Measurements from ENCODE around the gene MPV17. TPM values are rescaled to one million over a fixed set of nuclear protein-coding genes. Genes with fewer than 3 reads are reported as not detected.

The MPV17 gene
- total RNA-seq, 1 experiment from 2014 or later = 126 TPM

DNA sequence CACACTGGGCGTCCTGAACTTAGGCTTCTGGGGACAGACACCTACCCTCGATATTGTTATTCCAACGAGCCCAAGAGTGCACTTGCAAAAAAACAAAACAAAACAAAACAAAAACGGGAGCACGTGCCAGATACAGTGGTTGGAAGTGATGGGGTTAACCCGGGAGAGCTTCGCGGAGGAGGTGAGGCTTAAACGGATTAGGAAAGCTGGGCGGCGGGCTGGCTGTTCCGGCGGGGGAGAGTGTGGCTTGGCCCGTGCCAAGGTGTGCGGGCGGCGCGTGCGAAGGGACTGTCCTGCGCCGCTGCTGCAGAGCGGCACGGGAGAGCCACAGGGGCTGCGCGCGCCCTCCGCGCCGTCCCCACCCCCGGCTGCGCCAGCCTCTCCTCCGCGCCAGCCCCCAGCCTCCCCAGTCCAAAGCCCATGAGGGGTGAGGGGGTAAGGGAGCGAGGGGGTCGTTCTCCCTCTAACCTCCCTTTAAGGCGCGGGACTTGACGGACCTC lies 58.6 kb downstream of the MPV17 start:
- Histone ChIP-seq H3K9me3 (ENCODE audit: low read length) (no peaks in the 10 kb centered on the region), H4K20me1 (ENCODE audit: insufficient read depth, low read depth, low read length) (peaks cover 5% of the 10 kb centered on the region; the same call in 1 of the 2 replicates), H3K27me3 (ENCODE audit: low read length) (0 out of 2 replicates have a peak, but pooled peaks cover 2% of the 10 kb centered on the region), H3K9me2 (replicated peaks; ENCODE audit: insufficient read depth, low read length) (no peaks in the 10 kb centered on the region), H3K36me3 (ENCODE audit: insufficient read depth, low read length) (no peaks in the 10 kb centered on the region), H3K4me3 (ENCODE audit: low read length) (no peak overlapping the region), H3K79me2 (ENCODE audit: low read length) (no peaks in the 10 kb centered on the region), H3K27ac (ENCODE audit: low read length) (no peak overlapping the region), H3K4me2 (ENCODE audit: low read depth, low read length, poor library complexity, severe bottlenecking) (peak overlapping the region; percentile 4), H2AFZ (ENCODE audit: low read length) (no peak overlapping the region), H3K4me1 (ENCODE audit: low read length) (peaks cover 19% of the 10 kb centered on the region), H3K9ac (ENCODE audit: low read length) (no peak overlapping the region)
- no peak for DNase-seq

DNA sequence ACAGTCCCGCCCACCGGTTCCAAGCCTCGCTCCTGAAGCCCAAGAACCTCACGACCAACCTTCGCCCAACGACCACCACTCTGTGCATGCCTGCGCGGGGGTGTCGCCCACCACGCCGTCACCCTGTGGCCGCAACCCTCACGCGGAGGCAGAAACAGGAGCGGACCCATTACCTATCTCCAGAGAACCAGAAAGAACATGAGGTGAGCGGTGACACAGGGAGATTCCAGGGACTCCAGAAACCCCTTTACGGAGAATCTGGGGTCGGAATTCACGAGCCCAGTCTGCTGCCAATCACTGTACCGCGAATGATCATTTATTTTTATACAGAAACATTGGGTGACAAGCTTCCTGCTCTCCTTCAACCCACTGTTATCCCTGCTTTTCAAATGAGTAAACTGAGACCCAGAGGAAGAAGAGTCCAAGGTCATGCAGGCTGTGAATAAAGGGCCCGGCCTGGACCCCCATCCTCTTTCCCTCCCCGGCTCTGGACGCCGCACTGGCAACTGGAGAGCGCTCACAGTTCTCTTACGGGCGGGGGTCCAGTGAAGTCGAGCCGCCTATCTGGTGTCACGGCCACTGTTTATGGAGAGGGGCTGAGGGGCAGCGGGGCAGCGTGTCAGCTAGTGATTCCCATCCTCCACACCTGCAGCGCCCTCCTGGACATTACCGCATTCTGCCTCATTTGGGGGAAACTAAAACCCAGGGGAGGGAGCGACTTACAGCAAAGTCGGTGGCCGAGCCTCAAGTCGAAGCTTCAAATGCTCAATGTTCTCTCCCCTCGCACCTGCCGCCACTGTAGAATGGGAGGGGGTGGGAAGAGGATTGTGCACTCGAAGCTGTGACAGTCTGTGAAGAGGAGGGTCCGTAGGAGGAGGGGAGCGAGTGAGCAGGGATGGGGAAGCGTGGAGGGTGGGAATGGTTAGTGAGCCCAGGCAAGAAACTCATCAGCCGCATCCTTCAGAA lies 59.3 kb downstream of the MPV17 start:
- 0 out of 2 replicates have a peak overlapping the region, but pooled peaks have one; percentile 88 for H2AFZ ChIP-seq (ENCODE audit: low read length)
- H3K9ac ChIP-seq (ENCODE audit: low read length) = peak overlapping the region; percentile 56; the same call in 1 of the 2 replicates
- H4K20me1 ChIP-seq (ENCODE audit: insufficient read depth, low read depth, low read length) = peaks cover 5% of the 10 kb centered on the region; the same call in 1 of the 2 replicates
- peaks cover 19% of the 10 kb centered on the region for H3K4me1 ChIP-seq (ENCODE audit: low read length)
- no peaks in the 10 kb centered on the region for H3K36me3 ChIP-seq (ENCODE audit: insufficient read depth, low read length)
- peak overlapping the region; percentile 75; the same call in 1 of the 2 replicates for H3K4me3 ChIP-seq (ENCODE audit: low read length)
- no peaks in the 10 kb centered on the region for H3K79me2 ChIP-seq (ENCODE audit: low read length)
- H3K27ac ChIP-seq (ENCODE audit: low read length) = no peak overlapping the region
- H3K9me2 ChIP-seq (replicated peaks; ENCODE audit: insufficient read depth, low read length) = no peaks in the 10 kb centered on the region
- H3K27me3 ChIP-seq (ENCODE audit: low read length) = 0 out of 2 replicates have a peak, but pooled peaks cover 2% of the 10 kb centered on the region
- H3K9me3 ChIP-seq (ENCODE audit: low read length) = no peaks in the 10 kb centered on the region
- H3K4me2 ChIP-seq (ENCODE audit: low read depth, low read length, poor library complexity, severe bottlenecking) = peak overlapping the region; percentile 88
- DNase-seq = no peak

GRCh38 chr2:27262379-27263286 lies 60.3 kb downstream of the MPV17 start, which contains the start of gene SLC30A3:
Gene SLC30A3, minus strand, starts transcription at chr2:27263047. Its CDS starts 141 bp downstream, at chr2:27262906.
- H3K9ac ChIP-seq (ENCODE audit: low read length) = peak within 1 kb of the TSS; percentile 56
- H3K79me2 ChIP-seq (ENCODE audit: low read length) = no peaks in the 10 kb centered on the region

DNA sequence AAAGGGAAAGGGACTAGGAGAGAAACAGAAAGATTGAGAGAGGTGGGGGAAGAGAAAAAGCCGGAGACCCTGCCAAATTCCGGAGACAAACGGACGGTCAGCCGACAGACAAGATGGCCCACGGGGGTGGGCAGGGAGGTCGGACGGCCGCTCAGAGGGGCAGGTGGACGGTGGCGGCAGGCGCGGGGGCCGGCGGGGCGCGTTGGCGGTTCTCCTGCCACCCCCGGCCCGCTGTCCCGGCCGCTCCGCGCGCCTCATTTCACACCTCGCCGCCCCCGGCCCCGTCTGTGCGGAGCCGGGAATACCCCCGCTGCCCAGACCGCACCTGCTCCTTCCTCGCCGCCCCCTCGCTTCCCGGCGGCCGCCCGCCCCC lies 61.0 kb downstream of the MPV17 start:
- H3K36me3 ChIP-seq (ENCODE audit: insufficient read depth, low read length) = no peaks in the 10 kb centered on the region

More at GRCh38 chr2:27262379-27263286, 60.3 kb downstream of the MPV17 start, which contains the start of gene SLC30A3:
- Histone ChIP-seq H3K4me2 (ENCODE audit: low read depth, low read length, poor library complexity, severe bottlenecking) (peak within 1 kb of the TSS; percentile 88), H4K20me1 (ENCODE audit: insufficient read depth, low read depth, low read length) (peaks cover 5% of the 10 kb centered on the region; the same call in 1 of the 2 replicates), H3K4me1 (ENCODE audit: low read length) (peaks cover 19% of the 10 kb centered on the region), H3K9me2 (replicated peaks; ENCODE audit: insufficient read depth, low read length) (no peaks in the 10 kb centered on the region), H2AFZ (ENCODE audit: low read length) (peak within 1 kb of the TSS; percentile 88), H3K27ac (ENCODE audit: low read length) (no peak within 1 kb of the TSS), H3K4me3 (ENCODE audit: low read length) (peak within 1 kb of the TSS; percentile 75), H3K27me3 (ENCODE audit: low read length) (0 out of 2 replicates have a peak, but pooled peaks cover 2% of the 10 kb centered on the region), H3K36me3 (ENCODE audit: insufficient read depth, low read length) (no peaks in the 10 kb centered on the region), H3K9me3 (ENCODE audit: low read length) (no peaks in the 10 kb centered on the region)
- DNase-seq = peak; percentile 86

GRCh38 chr2:27261241-27261925 lies 61.5 kb downstream of the MPV17 start:
- no peaks in the 10 kb centered on the region for H3K79me2 ChIP-seq (ENCODE audit: low read length)
- H3K27ac ChIP-seq (ENCODE audit: low read length) = no peak overlapping the region
- no peaks in the 10 kb centered on the region for H3K9me2 ChIP-seq (replicated peaks; ENCODE audit: insufficient read depth, low read length)
- H3K27me3 ChIP-seq (ENCODE audit: low read length) = 0 out of 2 replicates have a peak, but pooled peaks cover 2% of the 10 kb centered on the region
- no peaks in the 10 kb centered on the region for H3K36me3 ChIP-seq (ENCODE audit: insufficient read depth, low read length)
- no peaks in the 10 kb centered on the region for H3K9me3 ChIP-seq (ENCODE audit: low read length)
- H3K4me1 ChIP-seq (ENCODE audit: low read length) = peaks cover 19% of the 10 kb centered on the region
- H4K20me1 ChIP-seq (ENCODE audit: insufficient read depth, low read depth, low read length) = peaks cover 5% of the 10 kb centered on the region; the same call in 1 of the 2 replicates
- no peak overlapping the region for H3K4me3 ChIP-seq (ENCODE audit: low read length)
- H2AFZ ChIP-seq (ENCODE audit: low read length) = no peak overlapping the region
- no peak overlapping the region for H3K9ac ChIP-seq (ENCODE audit: low read length)
- DNase-seq = no peak
- no peak overlapping the region for H3K4me2 ChIP-seq (ENCODE audit: low read depth, low read length, poor library complexity, severe bottlenecking)

More for the DNA sequence above, 61.0 kb downstream of the MPV17 start:
- peaks cover 19% of the 10 kb centered on the region for H3K4me1 ChIP-seq (ENCODE audit: low read length)
- no peak overlapping the region for H2AFZ ChIP-seq (ENCODE audit: low read length)
- H3K27me3 ChIP-seq (ENCODE audit: low read length) = 0 out of 2 replicates have a peak, but pooled peaks cover 2% of the 10 kb centered on the region
- no peak overlapping the region for H3K27ac ChIP-seq (ENCODE audit: low read length)
- peak overlapping the region; percentile 88 for H3K4me2 ChIP-seq (ENCODE audit: low read depth, low read length, poor library complexity, severe bottlenecking)
- peaks cover 5% of the 10 kb centered on the region; the same call in 1 of the 2 replicates for H4K20me1 ChIP-seq (ENCODE audit: insufficient read depth, low read depth, low read length)
- H3K4me3 ChIP-seq (ENCODE audit: low read length) = peak overlapping the region; percentile 75; the same call in 1 of the 2 replicates
- H3K9me2 ChIP-seq (replicated peaks; ENCODE audit: insufficient read depth, low read length) = no peaks in the 10 kb centered on the region
- no peaks in the 10 kb centered on the region for H3K79me2 ChIP-seq (ENCODE audit: low read length)
- H3K9ac ChIP-seq (ENCODE audit: low read length) = no peak overlapping the region
- H3K9me3 ChIP-seq (ENCODE audit: low read length) = no peaks in the 10 kb centered on the region
- DNase-seq = no peak

Other genes starting within 250 kb of the MPV17 start
- gene EMILIN1, start 244.5 kb downstream of the MPV17 start, total RNA-seq (2014; rRNA removed; shearing (Covaris generic); ENCODE audit: low replicate concordance) = 0.47 TPM in 1 of 2 replicates, not detected in the other
- gene KHK, start 236.3 kb downstream of the MPV17 start, total RNA-seq (2014; rRNA removed; shearing (Covaris generic); ENCODE audit: low replicate concordance) = 3.5 and 4.1 TPM in 2 replicates
- gene CGREF1, start 204.0 kb downstream of the MPV17 start, total RNA-seq (2014; rRNA removed; shearing (Covaris generic); ENCODE audit: low replicate concordance) = not detected in 2 replicates
- 1.4 and 2.4 TPM in 2 replicates for gene ABHD1, start 199.3 kb downstream of the MPV17 start, total RNA-seq (2014; rRNA removed; shearing (Covaris generic); ENCODE audit: low replicate concordance)
- 65.7 and 81.4 TPM in 2 replicates for gene PREB, start 188.5 kb downstream of the MPV17 start, total RNA-seq (2014; rRNA removed; shearing (Covaris generic); ENCODE audit: low replicate concordance)
- not detected in 2 replicates for gene PRR30, start 183.7 kb downstream of the MPV17 start, total RNA-seq (2014; rRNA removed; shearing (Covaris generic); ENCODE audit: low replicate concordance)
- not detected in 2 replicates for gene TCF23, start 174.1 kb downstream of the MPV17 start, total RNA-seq (2014; rRNA removed; shearing (Covaris generic); ENCODE audit: low replicate concordance)
- gene ATRAID, start 111.1 kb downstream of the MPV17 start, total RNA-seq (2014; rRNA removed; shearing (Covaris generic); ENCODE audit: low replicate concordance) = 125 and 167 TPM in 2 replicates
- 23.7 and 38.4 TPM in 2 replicates for gene SLC5A6, start 110.8 kb downstream of the MPV17 start, total RNA-seq (2014; rRNA removed; shearing (Covaris generic); ENCODE audit: low replicate concordance)
- gene CAD, start 105.7 kb downstream of the MPV17 start, total RNA-seq (2014; rRNA removed; shearing (Covaris generic); ENCODE audit: low replicate concordance) = 69.5 and 71.4 TPM in 2 replicates
- gene SLC30A3, start 60.0 kb downstream of the MPV17 start, total RNA-seq (2014; rRNA removed; shearing (Covaris generic); ENCODE audit: low replicate concordance) = 0.19 and 0.29 TPM in 2 replicates
- gene DNAJC5G, start 47.7 kb downstream of the MPV17 start, total RNA-seq (2014; rRNA removed; shearing (Covaris generic); ENCODE audit: low replicate concordance) = not detected in 2 replicates
- gene TRIM54, start 40.7 kb downstream of the MPV17 start, total RNA-seq (2014; rRNA removed; shearing (Covaris generic); ENCODE audit: low replicate concordance) = not detected in 2 replicates
- gene UCN, start 14.7 kb downstream of the MPV17 start, total RNA-seq (2014; rRNA removed; shearing (Covaris generic); ENCODE audit: low replicate concordance) = 2.5 and 7.1 TPM in 2 replicates
- 44.2 and 79.0 TPM in 2 replicates for gene GTF3C2, start 33.7 kb upstream of the MPV17 start, total RNA-seq (2014; rRNA removed; shearing (Covaris generic); ENCODE audit: low replicate concordance)
- gene EIF2B4, start 47.2 kb upstream of the MPV17 start, total RNA-seq (2014; rRNA removed; shearing (Covaris generic); ENCODE audit: low replicate concordance) = 30.6 and 35.3 TPM in 2 replicates
- gene SNX17, start 47.5 kb upstream of the MPV17 start, total RNA-seq (2014; rRNA removed; shearing (Covaris generic); ENCODE audit: low replicate concordance) = 77.4 and 116 TPM in 2 replicates
- 7.0 and 12.6 TPM in 2 replicates for gene ZNF513, start 57.6 kb upstream of the MPV17 start, total RNA-seq (2014; rRNA removed; shearing (Covaris generic); ENCODE audit: low replicate concordance)
- gene PPM1G, start 86.5 kb upstream of the MPV17 start, total RNA-seq (2014; rRNA removed; shearing (Covaris generic); ENCODE audit: low replicate concordance) = 66.9 and 79.6 TPM in 2 replicates
- 27.1 and 30.7 TPM in 2 replicates for gene NRBP1, start 105.5 kb upstream of the MPV17 start, total RNA-seq (2014; rRNA removed; shearing (Covaris generic); ENCODE audit: low replicate concordance)
- gene KRTCAP3, start 119.3 kb upstream of the MPV17 start, total RNA-seq (2014; rRNA removed; shearing (Covaris generic); ENCODE audit: low replicate concordance) = 0.61 TPM in 1 of 2 replicates, not detected in the other
- gene IFT172, start 166.6 kb upstream of the MPV17 start, total RNA-seq (2014; rRNA removed; shearing (Covaris generic); ENCODE audit: low replicate concordance) = 29.1 and 35.9 TPM in 2 replicates
- gene FNDC4, start 172.1 kb upstream of the MPV17 start, total RNA-seq (2014; rRNA removed; shearing (Covaris generic); ENCODE audit: low replicate concordance) = not detected in 2 replicates
- gene GCKR, start 173.7 kb upstream of the MPV17 start, total RNA-seq (2014; rRNA removed; shearing (Covaris generic); ENCODE audit: low replicate concordance) = not detected in 2 replicates

Data from Karpas-422 (cell line).